ENCODE measurements around the gene CDAN1. TPM values are rescaled to one million over a fixed set of nuclear protein-coding genes. Genes with fewer than 3 reads are reported as not detected.

The CDAN1 gene
- total RNA-seq, 2 donors from 2014 or later, result 22.3 to 26.9 TPM

GRCh38 chr15:42705336-42705735 is 31.6 kb downstream of the CDAN1 start:
- Histone ChIP-seq H3K9me3 (no peaks in the 10 kb centered on the region), H3K4me1 (replicated peaks) (no peaks in the 10 kb centered on the region), H3K4me3 (no peak overlapping the region), H3K27ac (no peak overlapping the region), H3K36me3 (no peaks in the 10 kb centered on the region), H3K27me3 (replicated peaks; ENCODE audit: insufficient read depth) (no peaks in the 10 kb centered on the region)
- DNase-seq (ENCODE audit: low spot score), result no peak
- WGBS, result 96% methylated on average over 5 of the region's 5 CpGs
- intact Hi-C loops (cut with DNase I), result loop anchor here (5.0 to 10.0 kb wide), 2 partner anchors 222 to 499 kb away; no protein-coding TSS in a partner anchor
- no peak for TF ChIP-seq POLR2A (IDR thresholded peaks at IDR 0.05)
- TF ChIP-seq POLR2AphosphoS5 (IDR thresholded peaks at IDR 0.05), result no peak
- TF ChIP-seq CTCF (IDR thresholded peaks at IDR 0.05), result no peak

GRCh38 chr15:42704492-42704926 is 32.4 kb downstream of the CDAN1 start:
- Histone ChIP-seq H3K36me3 (no peaks in the 10 kb centered on the region), H3K9me3 (no peaks in the 10 kb centered on the region), H3K4me3 (no peak overlapping the region), H3K4me1 (replicated peaks) (no peaks in the 10 kb centered on the region), H3K27ac (no peak overlapping the region), H3K27me3 (replicated peaks; ENCODE audit: insufficient read depth) (no peaks in the 10 kb centered on the region)
- intact Hi-C loops (cut with DNase I), result loop anchor here (10.0 kb wide), 1 partner anchor 500 kb away; no protein-coding TSS in a partner anchor
- 27% methylated on average over 4 of the region's 4 CpGs for WGBS
- DNase-seq (ENCODE audit: low spot score), result peak; percentile 68
- TF ChIP-seq POLR2AphosphoS5 (IDR thresholded peaks at IDR 0.05) (peak; percentile 51), POLR2A (IDR thresholded peaks at IDR 0.05) (no peak), CTCF (IDR thresholded peaks at IDR 0.05) (peak; percentile 46 to 80 (median 70))

- no peak overlapping the region for H3K27ac ChIP-seq
- TF ChIP-seq CTCF (IDR thresholded peaks at IDR 0.05) (no peak), POLR2AphosphoS5 (IDR thresholded peaks at IDR 0.05) (no peak), POLR2A (IDR thresholded peaks at IDR 0.05) (no peak)
- WGBS, result 85% methylated on average over 5 of the region's 5 CpGs
- no peaks in the 10 kb centered on the region for H3K9me3 ChIP-seq
- no peaks in the 10 kb centered on the region for H3K4me1 ChIP-seq (replicated peaks)
- H3K27me3 ChIP-seq (replicated peaks; ENCODE audit: insufficient read depth), result no peaks in the 10 kb centered on the region
- intact Hi-C loops (cut with DNase I), result no loop called here
- H3K4me3 ChIP-seq, result no peak overlapping the region
- H3K36me3 ChIP-seq, result no peaks in the 10 kb centered on the region
- DNase-seq (ENCODE audit: low spot score), result no peak
These were observed 40.3 kb downstream of the CDAN1 start for GRCh38 chr15:42696626-42697025.

GRCh38 chr15:42695527-42696071 is 41.3 kb downstream of the CDAN1 start:
- Histone ChIP-seq H3K4me1 (replicated peaks) (no peaks in the 10 kb centered on the region), H3K4me3 (no peak overlapping the region), H3K36me3 (no peaks in the 10 kb centered on the region), H3K27ac (no peak overlapping the region), H3K27me3 (replicated peaks; ENCODE audit: insufficient read depth) (no peaks in the 10 kb centered on the region), H3K9me3 (no peaks in the 10 kb centered on the region)
- intact Hi-C loops (cut with DNase I), result no loop called here
- no peak for DNase-seq (ENCODE audit: low spot score)
- TF ChIP-seq CTCF (IDR thresholded peaks at IDR 0.05) (no peak), POLR2A (IDR thresholded peaks at IDR 0.05) (no peak)
- 81% methylated on average over 6 of the region's 6 CpGs for WGBS

GRCh38 chr15:42694398-42694797 is 42.5 kb downstream of the CDAN1 start:
- Histone ChIP-seq H3K36me3 (no peaks in the 10 kb centered on the region), H3K9me3 (no peaks in the 10 kb centered on the region), H3K27ac (no peak overlapping the region), H3K4me3 (no peak overlapping the region), H3K27me3 (replicated peaks; ENCODE audit: insufficient read depth) (no peaks in the 10 kb centered on the region), H3K4me1 (replicated peaks) (no peaks in the 10 kb centered on the region)
- intact Hi-C loops (cut with DNase I), result no loop called here
- TF ChIP-seq POLR2A (IDR thresholded peaks at IDR 0.05) (no peak), CTCF (IDR thresholded peaks at IDR 0.05) (no peak), POLR2AphosphoS5 (IDR thresholded peaks at IDR 0.05) (no peak)
- WGBS, result 95% methylated on average over 10 of the region's 10 CpGs
- no peak for DNase-seq (ENCODE audit: low spot score)

Measured in prostate gland (tissue), 2 donors.